HG02943 (cell line): ENCODE results near the gene GPR15.
A peak's percentile ranks its signal among the peaks of the same experiment; 100 is the strongest.

Experiments
- ATAC-seq: cut with Tn5 transposase; IDR thresholded peaks from one replicate; pipeline ENCODE4 v1.9.1; 2021; ENCODE audit warnings: mild to moderate bottlenecking, low read depth, moderate library complexity; ENCODE audit not compliant: unreplicated experiment

GPR15 gene

GRCh38 chr3:98531622-98532274, at the start of gene GPR15:
TSS of gene GPR15 (plus strand) at chr3:98531978. CDS start at chr3:98532034, 56 bp downstream.
- ATAC-seq: peak; percentile 32

DNA sequence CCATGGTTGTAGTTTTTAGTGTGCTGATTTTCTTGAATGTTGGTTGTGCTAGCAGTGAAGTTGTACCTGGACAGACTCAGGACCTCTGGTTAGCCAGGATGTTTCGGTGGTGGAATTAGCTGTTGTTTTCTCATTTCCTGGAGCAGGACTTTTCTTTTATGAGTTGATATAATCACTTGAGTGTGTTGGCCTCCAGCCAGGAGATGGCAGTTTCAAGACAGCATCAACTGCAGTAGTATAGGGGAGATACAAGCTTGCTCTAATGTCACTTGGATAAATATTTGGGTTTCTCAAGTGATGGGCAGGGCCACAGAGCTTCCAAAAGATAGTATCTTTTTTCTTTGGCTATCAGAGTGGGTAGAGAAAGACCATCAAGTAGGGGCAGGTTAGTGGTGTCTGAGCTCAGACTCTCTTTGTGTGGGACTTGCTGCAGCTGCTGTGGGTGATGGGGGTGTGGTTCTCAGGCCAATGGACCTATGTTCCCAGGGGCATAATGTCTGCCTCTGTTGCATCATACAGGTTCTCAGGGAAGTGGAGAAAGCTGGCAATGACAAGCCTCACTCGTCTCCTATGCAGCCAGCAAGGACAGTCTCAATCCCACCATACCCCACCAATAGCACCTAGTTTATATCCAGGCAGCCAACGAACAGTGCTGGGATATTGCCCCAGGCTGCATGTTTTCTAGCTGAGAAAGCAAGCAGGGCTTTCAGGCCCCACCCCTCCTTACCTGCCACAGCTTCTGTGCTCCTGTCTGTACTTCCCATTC, 48.9 kb upstream of the GPR15 start:
- no peak for ATAC-seq

- ATAC-seq: no peak
Observed at GRCh38 chr3:98483626-98484025, 48.2 kb upstream of the GPR15 start.

DNA sequence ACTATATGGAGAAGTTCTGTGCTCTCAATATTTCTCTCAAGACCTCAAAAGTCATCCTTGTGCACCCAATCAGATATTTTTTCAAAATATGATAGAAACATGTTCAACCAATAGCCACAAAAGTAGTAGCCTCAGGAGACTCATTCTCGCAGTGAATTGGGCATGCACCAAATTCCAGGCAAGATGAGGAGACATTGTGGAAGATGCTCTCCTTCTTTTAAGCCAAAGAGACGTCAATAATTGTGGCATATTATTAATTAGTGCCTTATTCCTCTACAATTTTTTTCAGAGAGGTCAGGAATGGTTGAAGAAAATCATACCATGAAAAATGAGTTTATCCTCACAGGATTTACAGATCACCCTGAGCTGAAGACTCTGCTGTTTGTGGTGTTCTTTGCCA, 34.4 kb upstream of the GPR15 start, which contains the start of gene OR5K2:
TSS of gene OR5K2 (plus strand) at position 301 of the 400 bp plus-strand sequence. CDS start at position 301, 0 bp downstream.
- ATAC-seq: no peak

GRCh38 chr3:98500019-98500418, 31.8 kb upstream of the GPR15 start:
- no peak for ATAC-seq

GRCh38 chr3:98501270-98501669, 30.5 kb upstream of the GPR15 start:
- no peak for ATAC-seq

DNA sequence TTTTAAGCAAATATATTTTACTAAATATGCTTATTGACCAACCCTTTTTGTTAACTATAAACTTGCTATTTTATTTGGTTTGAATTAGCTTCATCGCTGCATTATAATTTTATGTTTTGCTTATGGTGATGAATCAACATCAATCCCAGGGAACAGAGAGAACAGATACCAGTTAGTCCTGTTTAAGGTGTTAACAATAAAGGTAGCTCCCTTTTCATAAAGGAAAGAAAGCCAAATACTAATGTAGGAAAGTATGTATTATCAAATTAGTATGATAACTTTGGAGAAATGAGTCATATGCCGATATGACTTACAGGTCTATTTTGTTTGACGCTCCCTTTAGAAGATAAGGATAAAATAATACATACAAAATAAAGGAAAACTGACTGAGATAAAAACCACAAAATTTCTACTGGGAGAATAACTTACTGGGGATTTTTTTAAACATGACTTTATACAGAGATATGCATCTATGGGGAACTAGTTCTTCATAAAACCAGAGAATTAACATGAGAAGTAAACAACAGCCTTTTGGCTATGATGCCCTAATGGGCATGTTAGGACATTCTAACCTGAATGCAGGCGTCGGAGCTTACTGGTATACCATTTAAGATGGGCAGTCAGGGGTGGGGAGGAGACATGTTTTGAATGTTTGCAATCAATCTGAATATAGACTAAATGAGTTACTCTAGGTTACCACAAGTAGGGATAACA, 29.8 kb upstream of the GPR15 start:
- no peak for ATAC-seq

DNA sequence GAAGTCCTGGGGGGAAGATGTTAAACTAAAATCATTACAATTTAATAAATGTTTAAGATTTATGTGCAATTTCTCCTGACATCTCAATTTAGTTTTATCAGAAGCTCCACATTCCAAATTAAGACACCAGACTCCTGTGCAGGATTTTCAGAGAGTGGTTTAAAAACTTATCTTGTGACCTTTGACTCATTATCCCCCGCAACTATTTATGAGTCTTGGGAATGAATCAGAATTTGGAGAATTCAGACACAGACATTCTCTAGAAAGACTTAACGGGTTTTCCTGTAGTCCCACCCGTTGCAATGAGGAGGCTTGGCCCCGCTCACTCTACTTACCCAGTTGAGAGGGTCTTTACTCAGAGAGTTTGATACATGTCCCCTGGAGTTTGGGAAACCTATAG, 27.2 kb upstream of the GPR15 start:
- no peak for ATAC-seq

- no peak for ATAC-seq
Observed at GRCh38 chr3:98508582-98508981, 23.2 kb upstream of the GPR15 start.

DNA sequence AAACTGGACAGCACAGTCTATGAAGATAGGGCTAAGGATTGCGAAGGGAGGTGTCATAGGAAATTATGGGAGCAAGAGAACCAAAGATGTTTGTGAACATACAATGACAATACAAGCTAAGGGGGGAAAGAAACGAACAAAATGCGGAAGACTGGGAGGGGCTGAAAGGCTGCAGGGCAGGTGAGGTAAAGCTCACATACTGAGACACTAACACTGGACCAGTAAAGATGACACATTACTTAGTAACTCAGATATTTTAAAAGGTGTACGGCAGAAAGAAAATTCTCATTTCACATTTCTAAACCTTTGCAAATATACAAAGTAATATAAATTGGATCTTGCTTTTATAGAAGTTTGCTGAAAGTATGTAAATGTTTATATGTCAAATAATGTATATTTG, 19.2 kb upstream of the GPR15 start:
- ATAC-seq: no peak

DNA sequence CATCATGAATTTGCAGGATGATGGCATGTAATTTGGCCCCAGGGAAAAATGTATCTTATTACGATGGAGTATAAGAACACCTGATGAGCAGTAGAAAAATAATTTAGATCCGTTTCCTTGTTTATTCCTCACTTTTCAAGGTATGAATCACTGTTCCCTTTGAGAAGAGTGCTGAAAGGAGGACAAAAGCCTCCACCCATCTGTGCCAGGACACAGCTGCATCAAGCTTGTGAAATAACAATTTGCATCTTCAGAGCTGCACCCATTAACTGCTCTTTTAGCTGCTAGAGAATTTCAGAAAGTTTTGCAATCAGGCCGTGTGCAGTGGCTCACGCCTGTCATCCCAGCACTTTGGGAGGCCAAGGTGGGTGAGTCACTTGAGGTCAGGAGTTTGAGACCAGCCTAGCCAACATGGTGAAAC, 18.7 kb upstream of the GPR15 start:
- no peak for ATAC-seq

GRCh38 chr3:98513736-98514135, 18.0 kb upstream of the GPR15 start:
- no peak for ATAC-seq

GRCh38 chr3:98514948-98515347, 16.8 kb upstream of the GPR15 start:
- no peak for ATAC-seq

DNA sequence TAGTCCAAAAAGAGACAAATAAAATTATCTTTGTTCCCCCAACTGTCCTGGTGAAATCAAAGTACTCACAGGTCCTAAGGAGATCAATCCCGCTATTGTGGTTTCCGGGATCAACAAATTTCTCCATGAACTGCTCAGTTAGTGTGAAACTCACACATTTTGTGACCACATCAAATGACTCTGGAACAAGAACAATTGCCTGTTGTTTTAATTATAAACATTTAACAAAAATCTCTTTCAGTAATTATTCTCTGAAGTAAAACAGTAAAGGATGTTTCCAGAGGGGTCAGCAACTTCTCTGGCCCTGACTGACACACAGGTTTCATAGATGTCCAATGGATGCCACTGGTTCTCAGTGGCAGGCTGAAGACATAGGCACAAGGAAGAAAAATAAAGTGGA, 13.0 kb upstream of the GPR15 start:
- ATAC-seq: no peak

- ATAC-seq: no peak
Observed at GRCh38 chr3:98519351-98519750, 12.4 kb upstream of the GPR15 start.

DNA sequence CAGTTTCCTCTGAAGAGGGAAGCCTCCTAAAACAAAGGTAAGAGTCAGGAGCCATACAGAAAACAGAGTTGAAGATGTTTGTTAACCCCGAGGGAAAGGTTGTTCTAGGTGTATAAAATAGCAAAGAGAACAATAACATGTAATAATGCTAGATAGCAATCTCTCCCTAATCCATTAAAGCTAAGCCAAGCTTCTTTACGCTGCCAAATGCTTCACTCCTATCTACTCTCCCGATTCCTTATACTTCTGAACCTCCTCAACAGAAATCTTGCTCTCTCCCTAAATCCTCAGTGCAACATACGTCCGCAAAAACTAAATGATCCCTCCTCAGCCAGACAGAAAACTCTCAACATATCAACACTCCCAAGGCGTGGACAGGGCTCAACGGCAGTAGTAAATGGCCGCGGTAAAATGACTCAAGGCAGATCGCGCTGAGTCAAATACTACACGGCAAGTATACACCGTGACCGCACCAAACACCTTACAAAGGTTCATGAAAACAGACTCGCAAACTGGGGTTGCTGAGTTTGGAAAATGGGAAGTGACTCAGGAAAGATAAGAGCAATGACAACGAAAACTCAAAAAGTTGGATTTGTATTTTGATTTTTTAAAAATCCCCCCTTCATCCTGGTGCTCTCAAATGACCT, 9.8 kb upstream of the GPR15 start:
- peak; percentile 49 for ATAC-seq

DNA sequence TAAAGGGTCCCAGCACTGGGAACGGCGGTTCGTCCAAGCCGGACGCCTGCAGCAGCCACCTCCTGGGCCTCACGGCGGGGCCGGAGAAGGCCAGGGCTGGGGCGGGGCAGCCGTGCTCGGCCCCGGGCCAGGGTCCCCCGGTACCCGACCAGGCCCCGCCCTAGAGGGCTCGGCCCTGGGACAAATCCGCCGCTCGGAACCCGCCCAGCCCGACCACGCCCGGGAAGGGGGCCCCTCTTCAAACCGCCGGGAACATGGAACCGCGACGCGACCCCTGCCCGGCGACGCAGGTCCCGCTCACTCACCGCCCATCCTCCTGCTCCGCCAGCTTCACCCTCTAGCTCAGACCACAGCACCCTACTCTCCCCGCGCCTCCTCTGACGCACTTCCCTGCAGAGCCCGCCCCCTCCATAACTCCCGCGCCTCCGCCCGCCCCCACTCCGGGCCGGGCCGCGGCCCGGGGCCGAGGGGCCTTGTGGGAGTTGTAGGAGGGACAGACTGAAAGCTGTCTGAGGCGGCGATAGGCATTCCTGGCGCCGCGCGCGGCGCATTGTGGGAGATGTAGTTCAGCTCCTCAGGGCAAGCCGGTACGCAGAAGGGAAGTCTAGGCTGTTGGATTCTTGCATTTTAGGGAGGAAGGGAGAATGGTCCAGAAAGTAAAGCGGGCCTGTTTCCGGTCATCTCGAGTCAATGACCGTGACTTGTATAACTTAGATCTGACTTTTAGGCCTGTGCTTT, 9.1 kb upstream of the GPR15 start, which contains the start of gene CLDND1:
TSS of gene CLDND1 (minus strand) at position 359 of the 738 bp plus-strand sequence. CDS start 1,478 bp downstream, outside the sequence.
- ATAC-seq: peak; percentile 91

- no peak for ATAC-seq
Observed at GRCh38 chr3:98525494-98525893, 6.3 kb upstream of the GPR15 start.

- ATAC-seq: no peak
Observed at GRCh38 chr3:98528474-98529346, 3.1 kb upstream of the GPR15 start.
